NB4 (cell line): Measurements from ENCODE around the gene CD151.

Experiments used
- CTCF ChIP-seq: IDR thresholded peaks from one replicate; pipeline ENCODE4 v1.5.1; 2012; ENCODE audit warnings: low read depth, low read length
- MYC ChIP-seq: IDR thresholded peaks from 2 replicates; pipeline ENCODE4 v1.6.1; 2011; ENCODE audit warnings: low read depth, low read length

GRCh38 chr11:819129-819931 lies 13.4 kb upstream of the CD151 start:
- TF ChIP-seq CTCF (no peak), MYC (no peak; the same call in none of the 2 replicates)
